WTC11 (cell line): Measurements from ENCODE around the gene ZNF230.

Experiments
- AFF4 ChIP-seq: sonication (generic); formaldehyde crosslinking; IDR thresholded peaks from 2 replicates; pipeline ENCODE4 v1.8.1; 2023; ENCODE audit warnings: mild to moderate bottlenecking, missing genetic modification reagents, borderline replicate concordance
- ATF6 ChIP-seq: sonication (generic); formaldehyde crosslinking; IDR thresholded peaks from 2 replicates; pipeline ENCODE4 v1.8.1; 2023; ENCODE audit warnings: mild to moderate bottlenecking, missing genetic modification reagents
- CREB1 ChIP-seq: sonication (generic); formaldehyde crosslinking; IDR thresholded peaks from 2 replicates; pipeline ENCODE4 v1.8.0; 2023; ENCODE audit warnings: mild to moderate bottlenecking, missing genetic modification reagents
- CTCF ChIP-seq: fragments of 200-600 bp; IDR thresholded peaks from 2 replicates; pipeline ENCODE4 v1.8.0; 2022; ENCODE audit warnings: antibody characterized with exemption
- ERG ChIP-seq: fragments of 250-450 bp; sonication (Bioruptor Pico); IDR thresholded peaks from 2 replicates; pipeline ENCODE4 v1.8.0; 2021; ENCODE audit warnings: mild to moderate bottlenecking
- ETV6 ChIP-seq: sonication (generic); formaldehyde crosslinking; IDR thresholded peaks from 2 replicates; pipeline ENCODE4 v1.8.1; 2022; ENCODE audit warnings: mild to moderate bottlenecking, missing genetic modification reagents
- JUN ChIP-seq: sonication (generic); formaldehyde crosslinking; IDR thresholded peaks from 2 replicates; pipeline ENCODE4 v1.8.0; 2023; ENCODE audit warnings: mild to moderate bottlenecking, missing genetic modification reagents
- SP1 ChIP-seq: sonication (generic); formaldehyde crosslinking; conservative IDR thresholded peaks from 2 replicates; pipeline ENCODE4 v1.8.1; 2022; ENCODE audit warnings: missing genetic modification reagents
- TEAD4 ChIP-seq: sonication (generic); formaldehyde crosslinking; IDR thresholded peaks from 2 replicates; pipeline ENCODE4 v1.8.0; 2022; ENCODE audit warnings: mild to moderate bottlenecking, missing genetic modification reagents
- USF2 ChIP-seq: sonication (generic); formaldehyde crosslinking; IDR thresholded peaks from 2 replicates; pipeline ENCODE4 v1.8.1; 2023; ENCODE audit warnings: mild to moderate bottlenecking, missing genetic modification reagents, moderate library complexity
- ZMAT4 ChIP-seq: fragments of 250-450 bp; sonication (Bioruptor Pico); IDR thresholded peaks from 2 replicates; pipeline ENCODE4 v1.9.0; 2021; ENCODE audit warnings: mild to moderate bottlenecking
- ZNF263 ChIP-seq: sonication (generic); formaldehyde crosslinking; IDR thresholded peaks from 2 replicates; pipeline ENCODE4 v1.8.1; 2022; ENCODE audit warnings: low read depth, mild to moderate bottlenecking, moderate library complexity, missing genetic modification reagents
- ZNF317 ChIP-seq: sonication (generic); formaldehyde crosslinking; IDR thresholded peaks from 2 replicates; pipeline ENCODE4 v1.8.1; 2023; ENCODE audit warnings: low read depth, mild to moderate bottlenecking, moderate library complexity, missing genetic modification reagents, borderline replicate concordance

GRCh38 chr19:44032001-44032610 is 29.3 kb downstream of the ZNF230 start:
- TF ChIP-seq CTCF, result no peak
- TF ChIP-seq AFF4 (CRISPR knock-in tag), result no peak
- TF ChIP-seq JUN (CRISPR knock-in tag), result no peak
- no peak for TF ChIP-seq ZMAT4 (CRISPR knock-in tag)
- TF ChIP-seq ZNF317, result no peak
- TF ChIP-seq ATF6, result no peak
- TF ChIP-seq ERG, result no peak
- TF ChIP-seq CREB1, result no peak
- TF ChIP-seq TEAD4 (CRISPR knock-in tag), result no peak
- TF ChIP-seq ETV6 (CRISPR knock-in tag), result no peak
- no peak for TF ChIP-seq SP1
- no peak for TF ChIP-seq ZNF263
- no peak for TF ChIP-seq USF2
